Activated CD4-positive, alpha-beta T cell treated with anti-CD3 and anti-CD28 coated beads, Interleukin-2, amount 50 U/mL, for 4 hours (primary cell): ENCODE data around the gene MAPK1IP1L.
"Not testable (repeated sequence)": the region's sequence is repeated elsewhere in the genome, so short reads cannot be mapped to it uniquely, and the experiment has no call there.

ENCODE experiments used
- DNase-seq, 2 experiments: peaks; one replicate each; pipeline ENCODE4 v3.0.0-alpha.2; 2020

MAPK1IP1L gene

GRCh38 chr14:55051423-55052268, at the start of gene MAPK1IP1L:
Gene MAPK1IP1L, plus strand, starts transcription at chr14:55051647. Its CDS starts 10,037 bp downstream, at chr14:55061684.
- peak; percentile 81 to 85 for DNase-seq

GRCh38 chr14:55005071-55005470, 46.4 kb upstream of the MAPK1IP1L start:
- DNase-seq: no peak

- no peak for DNase-seq
These were observed 36.4 kb upstream of the MAPK1IP1L start for GRCh38 chr14:55015006-55015405.

- DNase-seq: no peak
These were observed 31.4 kb upstream of the MAPK1IP1L start for GRCh38 chr14:55019968-55020554.

GRCh38 chr14:55024365-55024764, 27.1 kb upstream of the MAPK1IP1L start:
- not testable (repeated sequence) for DNase-seq

- DNase-seq: no peak
These were observed 25.5 kb upstream of the MAPK1IP1L start for GRCh38 chr14:55025948-55026347.

GRCh38 chr14:55026441-55026792, 25.0 kb upstream of the MAPK1IP1L start:
- DNase-seq: no peak

- DNase-seq: peak; percentile 94 to 95
These were observed 24.5 kb upstream of the MAPK1IP1L start, which contains the start of the genes SOCS4 and WDHD1 for GRCh38 chr14:55026793-55027561. Gene SOCS4, plus strand, starts transcription at chr14:55027236. Its CDS starts 15,806 bp downstream, at chr14:55043042. Gene WDHD1, minus strand, starts transcription at chr14:55027099. Its CDS starts 312 bp downstream, at chr14:55026787.

GRCh38 chr14:55028066-55028465, 23.4 kb upstream of the MAPK1IP1L start:
- no peak for DNase-seq

GRCh38 chr14:55028476-55028875, 23.0 kb upstream of the MAPK1IP1L start:
- DNase-seq: no peak

- DNase-seq: no peak
These were observed 20.3 kb upstream of the MAPK1IP1L start for GRCh38 chr14:55031190-55031589.

- not testable (repeated sequence) for DNase-seq
These were observed 13.5 kb upstream of the MAPK1IP1L start for GRCh38 chr14:55037995-55038394.

- no peak for DNase-seq
These were observed 12.7 kb upstream of the MAPK1IP1L start for GRCh38 chr14:55038708-55039107.

- no peak for DNase-seq
These were observed 7.9 kb upstream of the MAPK1IP1L start for GRCh38 chr14:55043528-55043927.

GRCh38 chr14:55045087-55045486, 6.4 kb upstream of the MAPK1IP1L start:
- DNase-seq: no peak

- DNase-seq: no peak
These were observed 4.0 kb upstream of the MAPK1IP1L start for GRCh38 chr14:55047301-55048053.

GRCh38 chr14:55048900-55049436, 2.5 kb upstream of the MAPK1IP1L start:
- no peak for DNase-seq

GRCh38 chr14:55051165-55051422, 353 bp upstream of the MAPK1IP1L start:
- DNase-seq: no peak

GRCh38 chr14:55052269-55052930, 953 bp downstream of the MAPK1IP1L start:
- DNase-seq: no peak

GRCh38 chr14:55053018-55053417, 1.6 kb downstream of the MAPK1IP1L start:
- no peak for DNase-seq

GRCh38 chr14:55053500-55053899, 2.1 kb downstream of the MAPK1IP1L start:
- no peak for DNase-seq

- no peak for DNase-seq
These were observed 2.7 kb downstream of the MAPK1IP1L start for GRCh38 chr14:55054098-55054497.
